Liver (tissue), 9 donors: ENCODE results near the gene IQSEC1. TPM values are rescaled to one million over a fixed set of nuclear protein-coding genes. Genes with fewer than 3 reads are reported as not detected.

ENCODE experiments used
- DNase-seq: peaks from one replicate; pipeline ENCODE4 v3.0.0-alpha.2; 2017; ENCODE audit warnings: low spot score
- H3K27ac ChIP-seq, 2 donors: one replicate each; pipeline ENCODE4 v1.7.0; 2013; ENCODE audit warnings: inconsistent platforms in 2 of 2, low read length in 2 of 2, control low read depth in 1 of 2, low read depth in 1 of 2, mild to moderate bottlenecking in 1 of 2
- H3K27me3 ChIP-seq, 4 donors: one replicate each; pipeline versions ENCODE4 v1.6.1 to v1.7.0; 2013; ENCODE audit warnings: low read length in 3 of 4, inconsistent platforms in 1 of 4, mild to moderate bottlenecking in 1 of 4, moderate library complexity in 1 of 4; ENCODE audit not compliant: control insufficient read depth in 4 of 4, insufficient read depth in 4 of 4
- H3K36me3 ChIP-seq, 4 donors: one replicate each; pipeline versions ENCODE4 v1.6.1 to v1.7.0; 2013; ENCODE audit warnings: low read length in 3 of 4, mild to moderate bottlenecking in 3 of 4, low read depth in 1 of 4, moderate library complexity in 1 of 4; ENCODE audit not compliant: control insufficient read depth in 4 of 4, insufficient read depth in 3 of 4
- H3K4me1 ChIP-seq, 4 donors: one replicate each; pipeline versions ENCODE4 v1.6.1 to v1.7.0; 2013; ENCODE audit warnings: low read length in 3 of 4, mild to moderate bottlenecking in 3 of 4, moderate library complexity in 1 of 4; ENCODE audit not compliant: control insufficient read depth in 4 of 4, insufficient read depth in 4 of 4
- H3K4me3 ChIP-seq, 3 donors: one replicate each; pipeline versions ENCODE4 v1.6.1 to v1.7.0; 2013; ENCODE audit warnings: low read length in 3 of 3, control low read depth in 1 of 3, low read depth in 1 of 3, mild to moderate bottlenecking in 1 of 3
- H3K9ac ChIP-seq, 2 donors: one replicate each; pipeline ENCODE4 v1.7.0; 2013; ENCODE audit warnings: low read length in 2 of 2, mild to moderate bottlenecking in 2 of 2, moderate library complexity in 2 of 2, control low read depth in 1 of 2, low read depth in 1 of 2
- H3K9me3 ChIP-seq, 4 donors: one replicate each; pipeline versions ENCODE4 v1.6.1 to v1.7.0; 2013; ENCODE audit warnings: low read length in 3 of 4; ENCODE audit not compliant: control insufficient read depth in 4 of 4
- EGR1 ChIP-seq, 2 donors: IDR thresholded peaks; 2 replicates each; pipeline ENCODE4 v1.6.1; 2016 to 2018; ENCODE audit warnings: antibody characterized with exemption in 2 of 2, low read depth in 2 of 2
- FOXA1 ChIP-seq: IDR thresholded peaks from 2 replicates; pipeline ENCODE4 v1.6.1; 2016; ENCODE audit warnings: antibody characterized with exemption
- FOXA2 ChIP-seq: IDR thresholded peaks from 2 replicates; pipeline ENCODE4 v1.6.1; 2016; ENCODE audit warnings: antibody characterized with exemption
- HNF4A ChIP-seq, 2 donors: conservative IDR thresholded peaks; 2 replicates each; pipeline ENCODE4 v1.6.1; 2016; ENCODE audit warnings: antibody characterized with exemption in 2 of 2, mild to moderate bottlenecking in 2 of 2
- HNF4G ChIP-seq: IDR thresholded peaks from 2 replicates; pipeline ENCODE4 v1.6.1; 2016; ENCODE audit warnings: antibody characterized with exemption
- JUND ChIP-seq, 2 donors: IDR thresholded peaks; 2 replicates each; pipeline ENCODE4 v1.6.1; 2016; ENCODE audit warnings: antibody characterized with exemption in 2 of 2
- NR2F2 ChIP-seq: IDR thresholded peaks from 2 replicates; pipeline ENCODE4 v1.6.1; 2016; ENCODE audit warnings: antibody characterized with exemption
- RAD21 ChIP-seq, 2 donors: IDR thresholded peaks; 2 replicates each; pipeline ENCODE4 v1.6.1; 2016; ENCODE audit warnings: antibody characterized with exemption in 2 of 2, mild to moderate bottlenecking in 2 of 2
- RXRA ChIP-seq, 2 donors: IDR thresholded peaks; 2 replicates each; pipeline ENCODE4 v1.6.1; 2017 to 2018; ENCODE audit warnings: antibody characterized with exemption in 2 of 2, mild to moderate bottlenecking in 1 of 2
- SP1 ChIP-seq: IDR thresholded peaks from 2 replicates; pipeline ENCODE4 v1.6.1; 2018; ENCODE audit warnings: antibody characterized with exemption, mild to moderate bottlenecking
- TAF1 ChIP-seq: conservative IDR thresholded peaks from 2 replicates; pipeline ENCODE4 v1.6.1; 2016; ENCODE audit warnings: antibody characterized with exemption, mild to moderate bottlenecking
- YY1 ChIP-seq: IDR thresholded peaks from 2 replicates; pipeline ENCODE4 v1.6.1; 2016; ENCODE audit warnings: antibody characterized with exemption, mild to moderate bottlenecking
- WGBS: extraction: QIAGEN DNeasy Blood & Tissue Kit; methylation state at CpG from one replicate; pipeline ENCODE4 v1.1.7; 2013; 5-methylcytosine and 5-hydroxymethylcytosine counted together
- polyA plus RNA-seq, 2 donors: library from polyadenylated mRNA; stranded (reverse) in 1 of 2; unstranded in 1 of 2; fragments of 200-250 nt in 1 of 2; fragments of >200 nt in 1 of 2; fragmentation: Nextera tagmentation in 1 of 2; extraction: Ambion mirVana in 1 of 2; gene quantifications; one replicate each; pipeline versions ENCODE4 v1.2.1 to v1.2.3, GENCODE V29; 2013 to 2015
- total RNA-seq, 2 donors: library from RNA; depleted of rRNA; stranded (reverse); fragments of >200 nt; gene quantifications; one replicate each; pipeline ENCODE4 v1.2.3, GENCODE V29; 2014
- TF ChIP-seq, protein P1 (sequence below): IDR thresholded peaks from 2 replicates; pipeline ENCODE4 v1.6.1; 2016; ENCODE audit warnings: antibody characterized with exemption, mild to moderate bottlenecking
- TF ChIP-seq, protein P2 (sequence below): IDR thresholded peaks from 2 replicates; pipeline ENCODE4 v1.6.1; 2016; ENCODE audit warnings: antibody characterized with exemption
- TF ChIP-seq, protein P3 (sequence below): IDR thresholded peaks from 2 replicates; pipeline ENCODE4 v1.6.1; 2016; ENCODE audit warnings: antibody characterized with exemption
- TF ChIP-seq, protein P4 (sequence below): fragments of 150-350 bp; IDR thresholded peaks from 2 replicates; pipeline ENCODE4 v1.5.1; 2017; ENCODE audit warnings: improper control_type of control experiment, low read depth, low read length; ENCODE audit not compliant: missing input control
- TF ChIP-seq, protein P5 (sequence below): IDR thresholded peaks from 2 replicates; pipeline ENCODE4 v1.6.1; 2016; ENCODE audit warnings: antibody characterized with exemption
- donor health status: healthy.
- donor health status: healthy.
- donor health status: healthy.
- donor health status: healthy.
- donor health status: healthy.

The IQSEC1 gene
- total and polyA plus RNA-seq, 4 donors = 12.7 to 56.0 (median 36.2) TPM

DNA sequence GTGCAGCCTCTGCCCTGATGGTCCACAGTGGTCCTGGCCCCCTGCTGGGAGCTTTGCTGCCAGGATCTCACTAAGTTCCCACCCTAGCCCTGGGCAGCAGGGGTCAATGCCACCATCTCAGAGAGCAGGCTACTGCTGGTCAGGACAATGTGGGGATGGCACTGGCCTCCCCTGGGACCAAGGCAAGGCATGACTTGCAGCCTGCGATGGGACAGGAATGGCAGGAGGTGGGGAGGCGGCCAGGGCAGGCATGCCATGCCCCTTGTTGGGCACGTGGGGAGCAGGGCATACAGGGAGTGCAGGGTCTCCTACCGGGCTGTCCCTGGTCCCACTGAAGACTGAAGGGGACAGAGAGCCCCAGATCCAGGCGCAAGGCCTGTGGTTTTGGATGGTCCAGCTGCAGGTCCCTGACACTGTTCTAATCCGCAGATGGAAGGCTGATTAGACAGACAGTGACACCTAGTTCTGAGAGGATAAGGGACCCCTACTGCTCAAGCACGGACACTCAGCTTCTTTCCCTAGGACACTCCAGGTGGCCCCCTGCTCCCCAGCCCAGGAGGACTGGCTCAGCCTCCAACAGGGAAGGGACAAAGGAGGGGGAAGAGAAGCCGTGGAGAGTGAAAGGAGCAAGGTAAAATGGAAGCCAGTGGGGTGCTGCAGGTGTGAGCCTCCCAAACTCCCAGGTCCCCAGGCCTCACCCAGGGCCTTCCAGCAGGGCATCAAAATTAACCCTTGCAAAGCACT is 162.7 kb downstream of the IQSEC1 start:
- Histone ChIP-seq H3K4me1 (no peaks in the 10 kb centered on the region), H3K27ac (no peak overlapping the region), H3K36me3 (peaks cover 29 to 98% (median 65%) of the 10 kb centered on the region in 4 donors), H3K9me3 (no peaks in the 10 kb centered on the region), H3K27me3 (no peaks in the 10 kb centered on the region), H3K4me3 (no peak overlapping the region), H3K9ac (no peak overlapping the region)
- DNase-seq = no peak
- TF ChIP-seq RXRA (IDR thresholded peaks at IDR 0.05) = no peak
- TF ChIP-seq, protein P1, sequence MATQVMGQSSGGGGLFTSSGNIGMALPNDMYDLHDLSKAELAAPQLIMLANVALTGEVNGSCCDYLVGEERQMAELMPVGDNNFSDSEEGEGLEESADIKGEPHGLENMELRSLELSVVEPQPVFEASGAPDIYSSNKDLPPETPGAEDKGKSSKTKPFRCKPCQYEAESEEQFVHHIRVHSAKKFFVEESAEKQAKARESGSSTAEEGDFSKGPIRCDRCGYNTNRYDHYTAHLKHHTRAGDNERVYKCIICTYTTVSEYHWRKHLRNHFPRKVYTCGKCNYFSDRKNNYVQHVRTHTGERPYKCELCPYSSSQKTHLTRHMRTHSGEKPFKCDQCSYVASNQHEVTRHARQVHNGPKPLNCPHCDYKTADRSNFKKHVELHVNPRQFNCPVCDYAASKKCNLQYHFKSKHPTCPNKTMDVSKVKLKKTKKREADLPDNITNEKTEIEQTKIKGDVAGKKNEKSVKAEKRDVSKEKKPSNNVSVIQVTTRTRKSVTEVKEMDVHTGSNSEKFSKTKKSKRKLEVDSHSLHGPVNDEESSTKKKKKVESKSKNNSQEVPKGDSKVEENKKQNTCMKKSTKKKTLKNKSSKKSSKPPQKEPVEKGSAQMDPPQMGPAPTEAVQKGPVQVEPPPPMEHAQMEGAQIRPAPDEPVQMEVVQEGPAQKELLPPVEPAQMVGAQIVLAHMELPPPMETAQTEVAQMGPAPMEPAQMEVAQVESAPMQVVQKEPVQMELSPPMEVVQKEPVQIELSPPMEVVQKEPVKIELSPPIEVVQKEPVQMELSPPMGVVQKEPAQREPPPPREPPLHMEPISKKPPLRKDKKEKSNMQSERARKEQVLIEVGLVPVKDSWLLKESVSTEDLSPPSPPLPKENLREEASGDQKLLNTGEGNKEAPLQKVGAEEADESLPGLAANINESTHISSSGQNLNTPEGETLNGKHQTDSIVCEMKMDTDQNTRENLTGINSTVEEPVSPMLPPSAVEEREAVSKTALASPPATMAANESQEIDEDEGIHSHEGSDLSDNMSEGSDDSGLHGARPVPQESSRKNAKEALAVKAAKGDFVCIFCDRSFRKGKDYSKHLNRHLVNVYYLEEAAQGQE = no peak
- TF ChIP-seq, protein P2, sequence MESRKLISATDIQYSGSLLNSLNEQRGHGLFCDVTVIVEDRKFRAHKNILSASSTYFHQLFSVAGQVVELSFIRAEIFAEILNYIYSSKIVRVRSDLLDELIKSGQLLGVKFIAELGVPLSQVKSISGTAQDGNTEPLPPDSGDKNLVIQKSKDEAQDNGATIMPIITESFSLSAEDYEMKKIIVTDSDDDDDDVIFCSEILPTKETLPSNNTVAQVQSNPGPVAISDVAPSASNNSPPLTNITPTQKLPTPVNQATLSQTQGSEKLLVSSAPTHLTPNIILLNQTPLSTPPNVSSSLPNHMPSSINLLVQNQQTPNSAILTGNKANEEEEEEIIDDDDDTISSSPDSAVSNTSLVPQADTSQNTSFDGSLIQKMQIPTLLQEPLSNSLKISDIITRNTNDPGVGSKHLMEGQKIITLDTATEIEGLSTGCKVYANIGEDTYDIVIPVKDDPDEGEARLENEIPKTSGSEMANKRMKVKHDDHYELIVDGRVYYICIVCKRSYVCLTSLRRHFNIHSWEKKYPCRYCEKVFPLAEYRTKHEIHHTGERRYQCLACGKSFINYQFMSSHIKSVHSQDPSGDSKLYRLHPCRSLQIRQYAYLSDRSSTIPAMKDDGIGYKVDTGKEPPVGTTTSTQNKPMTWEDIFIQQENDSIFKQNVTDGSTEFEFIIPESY = no peak
- TF ChIP-seq HNF4G = no peak
- TF ChIP-seq, protein P3, sequence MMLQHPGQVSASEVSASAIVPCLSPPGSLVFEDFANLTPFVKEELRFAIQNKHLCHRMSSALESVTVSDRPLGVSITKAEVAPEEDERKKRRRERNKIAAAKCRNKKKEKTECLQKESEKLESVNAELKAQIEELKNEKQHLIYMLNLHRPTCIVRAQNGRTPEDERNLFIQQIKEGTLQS = no peak
- TF ChIP-seq HNF4A (conservative IDR thresholded peaks at IDR 0.05) = no peak
- TF ChIP-seq RAD21 (IDR thresholded peaks at IDR 0.05) = no peak
- TF ChIP-seq, protein P4, sequence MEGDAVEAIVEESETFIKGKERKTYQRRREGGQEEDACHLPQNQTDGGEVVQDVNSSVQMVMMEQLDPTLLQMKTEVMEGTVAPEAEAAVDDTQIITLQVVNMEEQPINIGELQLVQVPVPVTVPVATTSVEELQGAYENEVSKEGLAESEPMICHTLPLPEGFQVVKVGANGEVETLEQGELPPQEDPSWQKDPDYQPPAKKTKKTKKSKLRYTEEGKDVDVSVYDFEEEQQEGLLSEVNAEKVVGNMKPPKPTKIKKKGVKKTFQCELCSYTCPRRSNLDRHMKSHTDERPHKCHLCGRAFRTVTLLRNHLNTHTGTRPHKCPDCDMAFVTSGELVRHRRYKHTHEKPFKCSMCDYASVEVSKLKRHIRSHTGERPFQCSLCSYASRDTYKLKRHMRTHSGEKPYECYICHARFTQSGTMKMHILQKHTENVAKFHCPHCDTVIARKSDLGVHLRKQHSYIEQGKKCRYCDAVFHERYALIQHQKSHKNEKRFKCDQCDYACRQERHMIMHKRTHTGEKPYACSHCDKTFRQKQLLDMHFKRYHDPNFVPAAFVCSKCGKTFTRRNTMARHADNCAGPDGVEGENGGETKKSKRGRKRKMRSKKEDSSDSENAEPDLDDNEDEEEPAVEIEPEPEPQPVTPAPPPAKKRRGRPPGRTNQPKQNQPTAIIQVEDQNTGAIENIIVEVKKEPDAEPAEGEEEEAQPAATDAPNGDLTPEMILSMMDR = no peak
- no peak for TF ChIP-seq FOXA2
- no peak for TF ChIP-seq SP1
- no peak for TF ChIP-seq EGR1 (IDR thresholded peaks at IDR 0.05; ENCODE audit: low read depth in 2 of 2)
- TF ChIP-seq, protein P5, sequence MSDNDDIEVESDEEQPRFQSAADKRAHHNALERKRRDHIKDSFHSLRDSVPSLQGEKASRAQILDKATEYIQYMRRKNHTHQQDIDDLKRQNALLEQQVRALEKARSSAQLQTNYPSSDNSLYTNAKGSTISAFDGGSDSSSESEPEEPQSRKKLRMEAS = no peak
- no peak for TF ChIP-seq YY1
- TF ChIP-seq NR2F2 = no peak
- TF ChIP-seq JUND (IDR thresholded peaks at IDR 0.05) = no peak
- no peak for TF ChIP-seq FOXA1
- no peak for TF ChIP-seq TAF1
- 98% methylated on average over 8 of the region's 8 CpGs for WGBS
